Measurements from ENCODE around the gene ZNF24. TPM values are rescaled to one million over a fixed set of nuclear protein-coding genes. Genes with fewer than 3 reads are reported as not detected.
A peak's percentile ranks its signal among the peaks of the same experiment; 100 is the strongest.

Gene ZNF24
- total and polyA plus RNA-seq, 2 experiments from 2014 or later = 52.4 to 75.2 TPM

- DNase-seq (ENCODE audit: low spot score) (no peak), ATAC-seq (no peak)
- Histone ChIP-seq H3F3A (replicated peaks; ENCODE audit: low read depth) (no peaks in the 10 kb centered on the region), H3K36me3 (ENCODE audit: insufficient read depth) (no peaks in the 10 kb centered on the region), H3K27ac (ENCODE audit: low read depth) (no peak overlapping the region), H4K20me1 (replicated peaks; ENCODE audit: insufficient read depth) (no peaks in the 10 kb centered on the region), H3K9me2 (ENCODE audit: insufficient read depth) (no peaks in the 10 kb centered on the region), H3K4me3 (no peak overlapping the region), H3K27me3 (ENCODE audit: insufficient read depth) (no peaks in the 10 kb centered on the region), H3K4me2 (no peak overlapping the region), H3K4me1 (ENCODE audit: insufficient read depth) (no peaks in the 10 kb centered on the region), H2AFZ (peak overlapping the region; percentile 24; the same call in 1 of the 2 replicates), H3K79me2 (replicated peaks; ENCODE audit: insufficient read depth) (no peaks in the 10 kb centered on the region)
- Mint-ChIP-seq H3K9me3 (no peaks in the 10 kb centered on the region; the same call in 2 of the 3 replicates), H3K27ac (no peak overlapping the region), H3K36me3 (ENCODE audit: low read depth) (no peaks in the 10 kb centered on the region), H3K27me3 (ENCODE audit: insufficient read depth, low read depth, poor library complexity) (no peaks in the 10 kb centered on the region), H3K4me1 (peaks cover 6% of the 10 kb centered on the region), H3K4me3 (no peak overlapping the region)
- TF ChIP-seq, protein P1, sequence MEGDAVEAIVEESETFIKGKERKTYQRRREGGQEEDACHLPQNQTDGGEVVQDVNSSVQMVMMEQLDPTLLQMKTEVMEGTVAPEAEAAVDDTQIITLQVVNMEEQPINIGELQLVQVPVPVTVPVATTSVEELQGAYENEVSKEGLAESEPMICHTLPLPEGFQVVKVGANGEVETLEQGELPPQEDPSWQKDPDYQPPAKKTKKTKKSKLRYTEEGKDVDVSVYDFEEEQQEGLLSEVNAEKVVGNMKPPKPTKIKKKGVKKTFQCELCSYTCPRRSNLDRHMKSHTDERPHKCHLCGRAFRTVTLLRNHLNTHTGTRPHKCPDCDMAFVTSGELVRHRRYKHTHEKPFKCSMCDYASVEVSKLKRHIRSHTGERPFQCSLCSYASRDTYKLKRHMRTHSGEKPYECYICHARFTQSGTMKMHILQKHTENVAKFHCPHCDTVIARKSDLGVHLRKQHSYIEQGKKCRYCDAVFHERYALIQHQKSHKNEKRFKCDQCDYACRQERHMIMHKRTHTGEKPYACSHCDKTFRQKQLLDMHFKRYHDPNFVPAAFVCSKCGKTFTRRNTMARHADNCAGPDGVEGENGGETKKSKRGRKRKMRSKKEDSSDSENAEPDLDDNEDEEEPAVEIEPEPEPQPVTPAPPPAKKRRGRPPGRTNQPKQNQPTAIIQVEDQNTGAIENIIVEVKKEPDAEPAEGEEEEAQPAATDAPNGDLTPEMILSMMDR (conservative IDR thresholded peaks at IDR 0.05; ENCODE audit: low read depth in 2 of 2) = no peak
- TF ChIP-seq CREB1 (CRISPR knock-in tag; IDR thresholded peaks at IDR 0.05; ENCODE audit: low read depth) (no peak), STAT1 (IDR thresholded peaks at IDR 0.05; ENCODE audit: unreplicated experiment) (no peak), REST (IDR thresholded peaks at IDR 0.05; ENCODE audit: unreplicated experiment) (no peak), ZNF331 (CRISPR knock-in tag; IDR thresholded peaks at IDR 0.05; ENCODE audit: low read depth) (no peak), JUNB (IDR thresholded peaks at IDR 0.05; ENCODE audit: unreplicated experiment) (no peak), ZNF462 (CRISPR knock-in tag; IDR thresholded peaks at IDR 0.05) (no peak), NANOG (IDR thresholded peaks at IDR 0.05; ENCODE audit: borderline replicate concordance) (no peak), EZH2 (IDR thresholded peaks at IDR 0.05; ENCODE audit: low read depth, unreplicated experiment) (no peak), POLR2AphosphoS5 (IDR thresholded peaks at IDR 0.05; ENCODE audit: low read depth) (no peak), EZH2phosphoT487 (IDR thresholded peaks at IDR 0.05; ENCODE audit: unreplicated experiment) (no peak), ZNF114 (CRISPR knock-in tag; IDR thresholded peaks at IDR 0.05) (no peak)
- TF ChIP-seq, protein P2, sequence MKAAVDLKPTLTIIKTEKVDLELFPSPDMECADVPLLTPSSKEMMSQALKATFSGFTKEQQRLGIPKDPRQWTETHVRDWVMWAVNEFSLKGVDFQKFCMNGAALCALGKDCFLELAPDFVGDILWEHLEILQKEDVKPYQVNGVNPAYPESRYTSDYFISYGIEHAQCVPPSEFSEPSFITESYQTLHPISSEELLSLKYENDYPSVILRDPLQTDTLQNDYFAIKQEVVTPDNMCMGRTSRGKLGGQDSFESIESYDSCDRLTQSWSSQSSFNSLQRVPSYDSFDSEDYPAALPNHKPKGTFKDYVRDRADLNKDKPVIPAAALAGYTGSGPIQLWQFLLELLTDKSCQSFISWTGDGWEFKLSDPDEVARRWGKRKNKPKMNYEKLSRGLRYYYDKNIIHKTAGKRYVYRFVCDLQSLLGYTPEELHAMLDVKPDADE (IDR thresholded peaks at IDR 0.05) = no peak
These were observed 44.9 kb upstream of the ZNF24 start for GRCh38 chr18:35389095-35389618.
